Right atrium auricular region (tissue), 2 donors: Measurements from ENCODE around the gene RNF20. TPM values are rescaled to one million over a fixed set of nuclear protein-coding genes. Genes with fewer than 3 reads are reported as not detected.
A peak's percentile ranks its signal among the peaks of the same experiment; 100 is the strongest.

ENCODE experiments used
- DNase-seq: peaks from one replicate; pipeline ENCODE4 v3.0.0-alpha.2; 2019; ENCODE audit warnings: low spot score
- H3K27ac ChIP-seq, 2 donors: fragments of 200-600 bp; sonication (generic); 1 replicate in 1 of 2; 2 replicates in 1 of 2; pipeline ENCODE4 v1.5.1; 2016 to 2019
- H3K27me3 ChIP-seq, 2 donors: fragments of 200-600 bp; sonication (generic); one replicate each; pipeline versions ENCODE4 v1.5.1 to v1.6.0; 2017 to 2019
- H3K36me3 ChIP-seq: fragments of 200-600 bp; sonication (generic); one replicate; pipeline ENCODE4 v1.5.1; 2016
- H3K4me1 ChIP-seq, 2 donors: fragments of 200-600 bp; sonication (generic); one replicate each; pipeline versions ENCODE4 v1.5.1 to v1.6.0; 2017 to 2019
- H3K4me3 ChIP-seq, 2 donors: fragments of 200-600 bp; sonication (generic); 1 replicate in 1 of 2; 2 replicates in 1 of 2; pipeline ENCODE4 v1.5.1; 2017 to 2019; ENCODE audit warnings: mild to moderate bottlenecking in 1 of 2, moderate library complexity in 1 of 2
- H3K9me3 ChIP-seq, 2 donors: fragments of 200-600 bp; sonication (generic); one replicate each; pipeline ENCODE4 v1.5.1; 2019
- total RNA-seq, 2 donors: library from RNA; depleted of rRNA; stranded (reverse); fragments of >200 nt; gene quantifications; one replicate each; pipeline ENCODE4 v1.1.0, GENCODE V29; 2016
- TF ChIP-seq, protein P1 (sequence below), 2 donors: fragments of 200-600 bp; sonication (generic); IDR thresholded peaks; one replicate each; pipeline ENCODE4 v1.5.1; 2019; ENCODE audit warnings: antibody characterized with exemption in 2 of 2

The RNF20 gene, protein sequence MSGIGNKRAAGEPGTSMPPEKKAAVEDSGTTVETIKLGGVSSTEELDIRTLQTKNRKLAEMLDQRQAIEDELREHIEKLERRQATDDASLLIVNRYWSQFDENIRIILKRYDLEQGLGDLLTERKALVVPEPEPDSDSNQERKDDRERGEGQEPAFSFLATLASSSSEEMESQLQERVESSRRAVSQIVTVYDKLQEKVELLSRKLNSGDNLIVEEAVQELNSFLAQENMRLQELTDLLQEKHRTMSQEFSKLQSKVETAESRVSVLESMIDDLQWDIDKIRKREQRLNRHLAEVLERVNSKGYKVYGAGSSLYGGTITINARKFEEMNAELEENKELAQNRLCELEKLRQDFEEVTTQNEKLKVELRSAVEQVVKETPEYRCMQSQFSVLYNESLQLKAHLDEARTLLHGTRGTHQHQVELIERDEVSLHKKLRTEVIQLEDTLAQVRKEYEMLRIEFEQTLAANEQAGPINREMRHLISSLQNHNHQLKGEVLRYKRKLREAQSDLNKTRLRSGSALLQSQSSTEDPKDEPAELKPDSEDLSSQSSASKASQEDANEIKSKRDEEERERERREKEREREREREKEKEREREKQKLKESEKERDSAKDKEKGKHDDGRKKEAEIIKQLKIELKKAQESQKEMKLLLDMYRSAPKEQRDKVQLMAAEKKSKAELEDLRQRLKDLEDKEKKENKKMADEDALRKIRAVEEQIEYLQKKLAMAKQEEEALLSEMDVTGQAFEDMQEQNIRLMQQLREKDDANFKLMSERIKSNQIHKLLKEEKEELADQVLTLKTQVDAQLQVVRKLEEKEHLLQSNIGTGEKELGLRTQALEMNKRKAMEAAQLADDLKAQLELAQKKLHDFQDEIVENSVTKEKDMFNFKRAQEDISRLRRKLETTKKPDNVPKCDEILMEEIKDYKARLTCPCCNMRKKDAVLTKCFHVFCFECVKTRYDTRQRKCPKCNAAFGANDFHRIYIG
- 10 to 100 TPM; 18.0 to 22.7 TPM for total RNA-seq

DNA sequence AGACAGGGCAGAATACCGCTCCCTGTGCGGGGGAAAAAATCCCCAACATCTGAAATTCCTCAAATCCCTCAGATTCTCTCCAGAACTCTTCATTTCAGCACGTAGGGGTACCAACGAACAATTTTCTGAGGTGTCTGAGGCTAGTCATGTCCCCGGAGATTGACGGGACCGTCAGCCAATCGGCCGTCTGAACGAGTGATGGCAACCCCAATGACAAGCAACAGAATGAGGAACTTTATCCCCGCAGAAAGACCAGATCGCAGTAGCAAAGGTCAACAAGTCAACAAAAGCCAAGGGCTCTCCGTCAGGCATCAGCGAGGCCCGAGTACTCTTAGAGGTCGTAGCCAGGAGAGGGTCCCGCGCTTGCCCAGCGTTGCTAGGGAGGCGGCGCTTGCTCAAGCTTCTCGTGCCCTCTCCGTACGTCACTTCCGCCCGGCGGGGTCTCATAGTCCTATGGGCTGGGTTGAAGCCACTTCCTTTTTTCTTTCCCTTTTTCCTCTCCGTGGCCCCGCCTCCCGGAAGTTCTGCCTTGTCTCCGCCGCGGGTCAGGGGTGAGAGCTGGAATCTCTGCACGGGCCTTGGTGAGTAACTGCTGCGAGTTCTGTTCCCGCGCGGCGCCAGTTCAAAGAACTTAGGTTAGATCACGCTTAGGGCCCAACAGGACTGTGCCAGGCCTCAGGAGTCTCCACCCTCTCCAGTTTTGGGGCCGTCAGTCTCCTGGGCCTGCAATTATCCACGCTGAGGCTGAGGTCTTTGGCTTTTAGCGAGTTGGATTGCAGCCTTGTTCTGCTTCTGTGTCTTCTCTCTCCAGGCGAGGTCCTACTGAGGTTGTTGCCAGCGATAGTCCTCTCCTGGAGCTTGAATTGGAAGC lies at the start of gene RNF20:
TSS of gene RNF20 (plus strand) at position 520 of the 871 bp plus-strand sequence. CDS start 1,571 bp downstream, outside the sequence.
- peak within 1 kb of the TSS; percentile 92 to 95 for H3K27ac ChIP-seq
- peak; percentile 100 for DNase-seq
- H3K4me3 ChIP-seq = peak within 1 kb of the TSS; percentile 72 to 80
- no peaks in the 10 kb centered on the region for H3K9me3 ChIP-seq
- peaks cover 11% of the 10 kb centered on the region for H3K36me3 ChIP-seq
- no peaks in the 10 kb centered on the region for H3K27me3 ChIP-seq
- TF ChIP-seq, protein P1, sequence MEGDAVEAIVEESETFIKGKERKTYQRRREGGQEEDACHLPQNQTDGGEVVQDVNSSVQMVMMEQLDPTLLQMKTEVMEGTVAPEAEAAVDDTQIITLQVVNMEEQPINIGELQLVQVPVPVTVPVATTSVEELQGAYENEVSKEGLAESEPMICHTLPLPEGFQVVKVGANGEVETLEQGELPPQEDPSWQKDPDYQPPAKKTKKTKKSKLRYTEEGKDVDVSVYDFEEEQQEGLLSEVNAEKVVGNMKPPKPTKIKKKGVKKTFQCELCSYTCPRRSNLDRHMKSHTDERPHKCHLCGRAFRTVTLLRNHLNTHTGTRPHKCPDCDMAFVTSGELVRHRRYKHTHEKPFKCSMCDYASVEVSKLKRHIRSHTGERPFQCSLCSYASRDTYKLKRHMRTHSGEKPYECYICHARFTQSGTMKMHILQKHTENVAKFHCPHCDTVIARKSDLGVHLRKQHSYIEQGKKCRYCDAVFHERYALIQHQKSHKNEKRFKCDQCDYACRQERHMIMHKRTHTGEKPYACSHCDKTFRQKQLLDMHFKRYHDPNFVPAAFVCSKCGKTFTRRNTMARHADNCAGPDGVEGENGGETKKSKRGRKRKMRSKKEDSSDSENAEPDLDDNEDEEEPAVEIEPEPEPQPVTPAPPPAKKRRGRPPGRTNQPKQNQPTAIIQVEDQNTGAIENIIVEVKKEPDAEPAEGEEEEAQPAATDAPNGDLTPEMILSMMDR (IDR thresholded peaks at IDR 0.05) = no peak
- peaks cover 0 to 45% of the 10 kb centered on the region in 2 donors for H3K4me1 ChIP-seq

DNA sequence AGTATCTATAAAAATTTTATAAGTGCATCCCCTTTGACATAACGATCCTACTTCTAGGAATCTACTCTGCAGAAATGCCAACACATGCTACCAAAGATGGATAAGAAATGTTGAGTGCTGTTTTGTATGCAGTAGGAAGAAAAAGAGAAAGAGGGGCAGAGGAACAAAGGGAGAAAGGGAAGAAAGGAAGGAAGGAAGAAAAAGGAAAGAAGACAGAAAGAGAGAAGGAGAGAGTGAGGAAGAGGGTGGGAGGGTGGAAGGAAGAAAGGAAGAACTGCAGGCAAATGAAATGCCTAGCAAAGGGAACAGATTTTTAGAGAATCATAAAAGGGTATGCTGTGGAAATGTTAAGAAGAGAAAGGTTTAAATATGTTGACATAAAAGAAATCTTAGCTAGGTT lies 49.6 kb upstream of the RNF20 start:
- Histone ChIP-seq H3K36me3 (no peaks in the 10 kb centered on the region), H3K9me3 (no peaks in the 10 kb centered on the region), H3K4me1 (peaks cover 0 to 57% of the 10 kb centered on the region in 2 donors), H3K27ac (no peak overlapping the region), H3K4me3 (no peak overlapping the region), H3K27me3 (no peaks in the 10 kb centered on the region)
- DNase-seq = no peak
- TF ChIP-seq, protein P1 (IDR thresholded peaks at IDR 0.05) = no peak

DNA sequence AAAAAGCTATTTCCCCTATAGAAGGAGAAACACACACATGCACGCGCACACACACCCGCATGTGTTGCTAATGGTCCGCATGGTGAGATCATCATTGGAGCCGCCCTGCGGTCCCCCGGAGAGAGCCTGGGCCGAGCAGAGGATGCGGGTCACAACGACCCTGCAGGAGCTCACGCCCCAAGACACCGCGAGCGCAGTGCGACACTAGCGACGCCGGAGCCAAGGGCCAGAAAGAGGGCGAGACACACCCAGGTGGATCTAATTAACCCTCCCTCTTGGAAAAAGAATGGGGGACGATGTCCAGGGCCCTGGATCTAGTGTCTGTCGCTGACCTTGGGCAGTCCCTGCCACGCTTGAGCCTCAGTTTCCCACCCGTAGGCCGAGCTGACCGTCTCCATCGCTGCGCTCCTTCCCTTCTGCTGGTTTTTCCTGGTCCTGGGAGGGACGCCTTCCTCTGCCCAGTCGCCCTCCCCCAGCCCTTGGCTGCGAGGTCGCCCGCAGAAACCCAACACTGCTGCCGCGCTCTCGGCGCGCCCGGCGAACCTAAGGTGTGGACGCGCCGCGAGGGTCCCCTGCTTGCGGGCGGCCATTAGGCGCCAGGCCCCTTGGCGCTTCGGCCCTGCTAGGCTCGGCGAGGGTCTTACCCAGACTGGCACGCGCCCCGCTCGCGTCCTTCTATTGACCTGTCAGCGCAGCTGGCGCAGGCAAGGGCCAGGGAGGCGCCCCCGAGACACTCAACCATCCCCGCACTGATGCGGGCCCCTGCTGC lies 47.5 kb upstream of the RNF20 start:
- Histone ChIP-seq H3K4me3 (peak overlapping the region; percentile 58 to 76), H3K27ac (peak overlapping the region; percentile 94), H3K27me3 (no peaks in the 10 kb centered on the region), H3K4me1 (peaks cover 0 to 36% of the 10 kb centered on the region in 2 donors), H3K36me3 (no peaks in the 10 kb centered on the region), H3K9me3 (no peaks in the 10 kb centered on the region)
- TF ChIP-seq, protein P1 (IDR thresholded peaks at IDR 0.05) = no peak
- DNase-seq = no peak

DNA sequence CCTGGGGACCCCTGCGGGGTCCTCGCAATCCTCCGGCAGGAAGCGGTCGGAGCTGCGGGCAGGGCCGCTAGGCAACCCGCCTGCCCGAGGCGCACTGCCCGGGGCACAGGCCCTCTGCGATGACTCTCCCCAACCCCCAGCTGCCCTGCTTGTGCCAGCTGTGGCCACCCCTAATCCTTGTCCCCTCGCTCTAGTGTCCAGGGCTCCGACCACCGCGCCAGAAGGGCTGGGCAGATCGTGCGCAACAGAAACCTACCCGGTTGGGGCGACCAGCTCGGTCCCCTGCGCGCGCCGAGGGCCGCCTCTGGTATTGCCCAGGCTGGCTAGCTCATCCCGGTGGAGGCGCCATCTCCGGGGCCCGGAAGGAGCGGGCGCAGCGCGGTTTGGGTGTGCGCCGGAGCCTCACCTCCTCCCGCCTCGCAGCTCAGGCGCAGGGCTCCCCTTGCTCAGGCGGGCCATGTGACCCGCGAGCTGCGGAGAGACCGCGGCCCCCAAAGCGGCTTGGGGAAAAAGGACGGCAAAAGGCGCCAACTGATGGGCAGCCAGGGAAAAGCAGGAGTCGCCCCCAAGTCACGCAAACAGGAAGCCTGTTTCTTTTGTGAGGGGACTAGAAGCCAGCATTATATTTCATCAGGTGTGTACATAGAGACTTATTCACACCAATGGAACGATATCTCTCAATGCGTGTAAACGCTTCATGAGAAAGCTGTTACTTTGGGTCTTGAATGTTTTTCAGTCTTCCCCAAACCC lies 46.8 kb upstream of the RNF20 start:
- H3K27me3 ChIP-seq = no peaks in the 10 kb centered on the region
- DNase-seq = no peak
- peak overlapping the region; percentile 58 to 76 for H3K4me3 ChIP-seq
- peak overlapping the region; percentile 94 for H3K27ac ChIP-seq
- H3K9me3 ChIP-seq = peaks cover 0 to under 1% of the 10 kb centered on the region in 2 donors
- TF ChIP-seq, protein P1 (IDR thresholded peaks at IDR 0.05) = peak in 1 of 2 donors; percentile 37
- H3K36me3 ChIP-seq = no peaks in the 10 kb centered on the region
- peaks cover 0 to 30% of the 10 kb centered on the region in 2 donors for H3K4me1 ChIP-seq
